Caco-2 (cell line): ENCODE measurements around the gene CMTM2. TPM values are rescaled to one million over a fixed set of nuclear protein-coding genes. Genes with fewer than 3 reads are reported as not detected.

Source experiments
- BruUV-seq: library from RNA; stranded (reverse); fragments of 400-500 nt; replicated peaks from 2 replicates; lab custom pipeline; 2021; lab: Mats Ljungman, UMichigan
- CTCF ChIA-PET: fragments of 300-600 bp; sonication (Branson Sonifier 250); formaldehyde crosslinking; loops from one replicate; lab custom pipeline; 2022; ENCODE audit warnings: antibody characterized with exemption; lab: Charles Lee
- POLR2A ChIA-PET: fragments of 300-600 bp; sonication (Branson Sonifier 250); formaldehyde crosslinking; loops from one replicate; lab custom pipeline; 2022; ENCODE audit warnings: antibody characterized with exemption; lab: Charles Lee
- DNase-seq, 2 experiments: peaks; one replicate each; pipeline versions ENCODE4 v3.0.0 to v3.0.0-alpha.2; 2020 to 2022
- H3K27me3 ChIP-seq: replicated peaks from 2 replicates; pipeline ENCODE4 v1.6.0; 2011; ENCODE audit warnings: low read length; ENCODE audit not compliant: control insufficient read depth, insufficient read depth
- H3K36me3 ChIP-seq: 2 replicates; pipeline ENCODE4 v1.5.1; 2011; ENCODE audit warnings: low read length; ENCODE audit not compliant: control insufficient read depth, insufficient read depth
- H3K4me1 ChIP-seq: fragments of 250-450 bp; sonication (Bioruptor Pico); 2 replicates; pipeline ENCODE4 v1.5.1; 2020; ENCODE audit warnings: mild to moderate bottlenecking
- H3K4me3 ChIP-seq: 2 replicates; pipeline ENCODE4 v1.5.1; 2011; ENCODE audit warnings: low read depth, mild to moderate bottlenecking, control low read depth, low read length
- H3K9me3 ChIP-seq: fragments of 250-450 bp; sonication (Bioruptor Pico); 2 replicates; pipeline ENCODE4 v1.5.1; 2020; ENCODE audit warnings: mild to moderate bottlenecking, moderate library complexity
- H3K27ac Mint-ChIP-seq: one replicate; pipeline ENCODE4 v1.8.0; 2022; ENCODE audit warnings: mixed read lengths; ENCODE audit not compliant: unreplicated experiment
- H3K27me3 Mint-ChIP-seq: one replicate; pipeline ENCODE4 v1.8.0; 2022; ENCODE audit warnings: mixed read lengths; ENCODE audit not compliant: insufficient read depth, unreplicated experiment
- H3K36me3 Mint-ChIP-seq: one replicate; pipeline ENCODE4 v1.8.0; 2022; ENCODE audit warnings: mild to moderate bottlenecking, mixed read lengths; ENCODE audit not compliant: insufficient read depth, unreplicated experiment
- H3K4me1 Mint-ChIP-seq: one replicate; pipeline ENCODE4 v1.8.0; 2022; ENCODE audit warnings: low read depth, mixed read lengths; ENCODE audit not compliant: unreplicated experiment
- H3K4me3 Mint-ChIP-seq: one replicate; pipeline ENCODE4 v1.8.0; 2022; ENCODE audit warnings: mild to moderate bottlenecking, moderate library complexity, mixed read lengths; ENCODE audit not compliant: unreplicated experiment
- H3K9me3 Mint-ChIP-seq: one replicate; pipeline ENCODE4 v1.8.0; 2022; ENCODE audit warnings: mixed read lengths; ENCODE audit not compliant: unreplicated experiment
- intact Hi-C: fragments of 100-400 bp; cut with micrococcal nuclease; formaldehyde crosslinking; loops from one replicate; pipeline ENCODE4 v1.10.0; 2022; ENCODE audit not compliant: unreplicated experiment
- total RNA-seq: library from RNA; stranded (reverse); gene quantifications from 2 replicates; pipeline ENCODE4 v1.2.3, GENCODE V29; 2022
- TF ChIP-seq, protein P1 (sequence below), 2 experiments: fragments of 200-600 bp in 1 of 2; IDR thresholded peaks; 1 replicate in 1 of 2; 2 replicates in 1 of 2; pipeline versions ENCODE4 v1.5.1 to v1.8.0; 2011 to 2022; ENCODE audit warnings: antibody characterized with exemption in 1 of 2, control low read depth in 1 of 2, inconsistent platforms in 1 of 2, low read depth in 1 of 2, low read length in 1 of 2, mild to moderate bottlenecking in 1 of 2, moderate library complexity in 1 of 2; ENCODE audit not compliant: insufficient read depth in 1 of 2, severe bottlenecking in 1 of 2, unreplicated experiment in 1 of 2

The CMTM2 gene
- total RNA-seq, 1 experiment from 2014 or later, result not detected

DNA sequence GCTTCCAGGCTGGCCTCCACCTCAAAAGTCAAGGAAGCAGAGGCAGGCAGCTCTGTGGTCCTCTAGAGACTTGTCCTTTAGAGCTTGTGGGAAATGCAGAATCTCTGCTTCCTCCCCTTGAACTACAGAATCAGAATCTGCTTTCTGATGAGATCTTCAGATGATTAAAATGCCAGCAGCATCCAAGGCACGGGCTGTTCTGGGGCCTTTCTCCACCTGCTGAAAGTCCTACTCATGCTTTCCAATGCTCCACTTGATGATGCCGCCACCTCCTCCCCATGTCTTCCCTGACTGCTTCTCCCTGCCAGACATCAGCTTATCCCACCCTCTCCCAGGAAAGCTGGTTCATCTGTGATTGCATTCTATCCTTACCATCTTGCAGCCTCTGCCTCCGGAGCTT, 58.5 kb downstream of the CMTM2 start:
- peaks cover 29% of the 10 kb centered on the region for H3K36me3 Mint-ChIP-seq

More for the DNA sequence above, 58.5 kb downstream of the CMTM2 start:
- no peak overlapping the region for H3K27ac Mint-ChIP-seq
- no peaks in the 10 kb centered on the region for H3K9me3 Mint-ChIP-seq
- no peaks in the 10 kb centered on the region for H3K27me3 Mint-ChIP-seq
- no peak overlapping the region for H3K4me3 Mint-ChIP-seq
- no peaks in the 10 kb centered on the region for H3K4me1 Mint-ChIP-seq
- no peak for DNase-seq
- intact Hi-C loops, result no loop called here
- POLR2A ChIA-PET, result no interaction called here
- no peak overlapping the region for H3K4me3 ChIP-seq
- H3K36me3 ChIP-seq, result no peaks in the 10 kb centered on the region
- H3K27me3 ChIP-seq, result no peaks in the 10 kb centered on the region
- TF ChIP-seq, protein P1, sequence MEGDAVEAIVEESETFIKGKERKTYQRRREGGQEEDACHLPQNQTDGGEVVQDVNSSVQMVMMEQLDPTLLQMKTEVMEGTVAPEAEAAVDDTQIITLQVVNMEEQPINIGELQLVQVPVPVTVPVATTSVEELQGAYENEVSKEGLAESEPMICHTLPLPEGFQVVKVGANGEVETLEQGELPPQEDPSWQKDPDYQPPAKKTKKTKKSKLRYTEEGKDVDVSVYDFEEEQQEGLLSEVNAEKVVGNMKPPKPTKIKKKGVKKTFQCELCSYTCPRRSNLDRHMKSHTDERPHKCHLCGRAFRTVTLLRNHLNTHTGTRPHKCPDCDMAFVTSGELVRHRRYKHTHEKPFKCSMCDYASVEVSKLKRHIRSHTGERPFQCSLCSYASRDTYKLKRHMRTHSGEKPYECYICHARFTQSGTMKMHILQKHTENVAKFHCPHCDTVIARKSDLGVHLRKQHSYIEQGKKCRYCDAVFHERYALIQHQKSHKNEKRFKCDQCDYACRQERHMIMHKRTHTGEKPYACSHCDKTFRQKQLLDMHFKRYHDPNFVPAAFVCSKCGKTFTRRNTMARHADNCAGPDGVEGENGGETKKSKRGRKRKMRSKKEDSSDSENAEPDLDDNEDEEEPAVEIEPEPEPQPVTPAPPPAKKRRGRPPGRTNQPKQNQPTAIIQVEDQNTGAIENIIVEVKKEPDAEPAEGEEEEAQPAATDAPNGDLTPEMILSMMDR (IDR thresholded peaks at IDR 0.05; ENCODE audit: insufficient read depth in 1 of 2, low read depth in 1 of 2, low read length in 1 of 2, severe bottlenecking in 1 of 2, unreplicated experiment in 1 of 2), result no peak
- no peaks in the 10 kb centered on the region for H3K9me3 ChIP-seq
- BruUV-seq, result no TSS peak
- no peaks in the 10 kb centered on the region for H3K4me1 ChIP-seq
- CTCF ChIA-PET, result interaction anchor here (0.8 to 1.3 kb wide), 2 partner anchors 14 to 316 kb away, joined by 3 to 5 read pairs; no protein-coding TSS in a partner anchor

Other genes starting within 250 kb of the CMTM2 start
- gene CDH5, start 212.8 kb upstream of the CMTM2 start, total RNA-seq, result 0.25 and 0.26 TPM in 2 replicates
- gene BEAN1, start 152.2 kb upstream of the CMTM2 start, total RNA-seq, result not detected in 2 replicates
- gene TK2, start 29.3 kb upstream of the CMTM2 start, total RNA-seq, result 18.2 and 19.3 TPM in 2 replicates
- gene CKLF, start 26.9 kb upstream of the CMTM2 start, total RNA-seq, result 96.4 and 103 TPM in 2 replicates
- 5.6 and 7.1 TPM in 2 replicates for gene CMTM1, start 13.0 kb upstream of the CMTM2 start, total RNA-seq
- gene CMTM3, start 25.2 kb downstream of the CMTM2 start, total RNA-seq, result 25.5 and 26.9 TPM in 2 replicates
- gene CMTM4, start 117.3 kb downstream of the CMTM2 start, total RNA-seq, result 106 and 108 TPM in 2 replicates
- gene DYNC1LI2, start 172.1 kb downstream of the CMTM2 start, total RNA-seq, result 180 and 182 TPM in 2 replicates
- gene TERB1, start 222.1 kb downstream of the CMTM2 start, total RNA-seq, result not detected in 2 replicates